DOHH2 (cell line): ENCODE measurements around the gene ATAD3C.

ENCODE experiments used
- CTCF ChIP-seq: fragments of 200-600 bp; sonication (generic); IDR thresholded peaks from one replicate; pipeline ENCODE4 v1.5.1; 2014; ENCODE audit warnings: antibody characterized with exemption, mild to moderate bottlenecking, low read depth, low read length; ENCODE audit not compliant: poor library complexity, severe bottlenecking
- EZH2phosphoT487 ChIP-seq: fragments of 200-600 bp; sonication (generic); IDR thresholded peaks from 2 replicates; pipeline ENCODE4 v1.6.1; 2017; ENCODE audit warnings: borderline replicate concordance, mild to moderate bottlenecking, antibody characterized with exemption, low read length, moderate library complexity, mixed read lengths

- TF ChIP-seq CTCF, result no peak
- TF ChIP-seq EZH2phosphoT487, result no peak
Measured at GRCh38 chr1:1428174-1428573, 21.3 kb upstream of the ATAD3C start.
